ENCODE measurements around the gene BMX. TPM values are rescaled to one million over a fixed set of nuclear protein-coding genes. Genes with fewer than 3 reads are reported as not detected.

Gene BMX
- total and polyA plus RNA-seq, 2 donors (not counting 1 experiment from before 2014, with no cell fraction given), result not detected

- H3K9me3 ChIP-seq (ENCODE audit: control insufficient read depth, insufficient read depth, low read depth, low read length), result no peaks in the 10 kb centered on the region
- no peak overlapping the region for H3K4me3 ChIP-seq (replicated peaks in 1 of 4; ENCODE audit: control extremely low read depth in 1 of 4, insufficient read depth in 1 of 4, low read depth in 3 of 4, low read length in 4 of 4)
- H4K20me1 ChIP-seq (ENCODE audit: control insufficient read depth, extremely low read depth, insufficient read depth, low read length), result no peaks in the 10 kb centered on the region
- no peak overlapping the region for H3K4me2 ChIP-seq (ENCODE audit: extremely low read depth, insufficient read depth, low read length)
- no peaks in the 10 kb centered on the region for H3K27me3 ChIP-seq (ENCODE audit: control insufficient read depth, insufficient read depth, low read length)
- no peaks in the 10 kb centered on the region for H3K79me2 ChIP-seq (ENCODE audit: control insufficient read depth, insufficient read depth, low read length)
- no peak for DNase-seq (ENCODE audit: low read depth in 2 of 2)
- no peaks in the 10 kb centered on the region for H3K36me3 ChIP-seq (ENCODE audit: control insufficient read depth, insufficient read depth, low read length)
- H2AFZ ChIP-seq (ENCODE audit: low read length), result no peak overlapping the region
- H3K4me1 ChIP-seq (ENCODE audit: control insufficient read depth, extremely low read depth, insufficient read depth, low read length), result no peaks in the 10 kb centered on the region
- no peak overlapping the region for H3K9ac ChIP-seq (ENCODE audit: insufficient read depth, low read length)
- TF ChIP-seq EZH2 (IDR thresholded peaks at IDR 0.05; ENCODE audit: low read length, missing control alignments) (no peak), CTCF (conservative IDR thresholded peaks at IDR 0.05 in 1 of 2, IDR thresholded peaks at IDR 0.05 in 1 of 2; ENCODE audit: low read depth in 1 of 2, low read length in 2 of 2) (no peak)
- H3K27ac ChIP-seq (ENCODE audit: insufficient read depth, low read length), result no peak overlapping the region
Measured at GRCh38 chrX:15547356-15547755, 46.7 kb downstream of the BMX start.

- H3K4me1 ChIP-seq (ENCODE audit: control insufficient read depth, extremely low read depth, insufficient read depth, low read length), result no peaks in the 10 kb centered on the region
- no peaks in the 10 kb centered on the region for H3K27me3 ChIP-seq (ENCODE audit: control insufficient read depth, insufficient read depth, low read length)
- H4K20me1 ChIP-seq (ENCODE audit: control insufficient read depth, extremely low read depth, insufficient read depth, low read length), result no peaks in the 10 kb centered on the region
- no peak for DNase-seq (ENCODE audit: low read depth in 2 of 2)
- no peak overlapping the region for H2AFZ ChIP-seq (ENCODE audit: low read length)
- H3K9me3 ChIP-seq (ENCODE audit: control insufficient read depth, insufficient read depth, low read depth, low read length), result no peaks in the 10 kb centered on the region
- no peak overlapping the region for H3K27ac ChIP-seq (ENCODE audit: insufficient read depth, low read length)
- H3K79me2 ChIP-seq (ENCODE audit: control insufficient read depth, insufficient read depth, low read length), result no peaks in the 10 kb centered on the region
- TF ChIP-seq CTCF (conservative IDR thresholded peaks at IDR 0.05 in 1 of 2, IDR thresholded peaks at IDR 0.05 in 1 of 2; ENCODE audit: low read depth in 1 of 2, low read length in 2 of 2), result no peak
- TF ChIP-seq EZH2 (IDR thresholded peaks at IDR 0.05; ENCODE audit: low read length, missing control alignments), result no peak
- no peak overlapping the region for H3K4me3 ChIP-seq (replicated peaks in 1 of 4; ENCODE audit: control extremely low read depth in 1 of 4, insufficient read depth in 1 of 4, low read depth in 3 of 4, low read length in 4 of 4)
- H3K36me3 ChIP-seq (ENCODE audit: control insufficient read depth, insufficient read depth, low read length), result no peaks in the 10 kb centered on the region
- H3K9ac ChIP-seq (ENCODE audit: insufficient read depth, low read length), result no peak overlapping the region
- H3K4me2 ChIP-seq (ENCODE audit: extremely low read depth, insufficient read depth, low read length), result no peak overlapping the region
Measured at GRCh38 chrX:15549189-15550012, 48.8 kb downstream of the BMX start.

- DNase-seq (ENCODE audit: low read depth in 2 of 2), result no peak
- Histone ChIP-seq H3K9me3 (ENCODE audit: control insufficient read depth, insufficient read depth, low read depth, low read length) (no peaks in the 10 kb centered on the region), H4K20me1 (ENCODE audit: control insufficient read depth, extremely low read depth, insufficient read depth, low read length) (no peaks in the 10 kb centered on the region), H3K4me2 (ENCODE audit: extremely low read depth, insufficient read depth, low read length) (no peak overlapping the region), H3K27ac (ENCODE audit: insufficient read depth, low read length) (no peak overlapping the region), H3K27me3 (ENCODE audit: control insufficient read depth, insufficient read depth, low read length) (no peaks in the 10 kb centered on the region), H3K4me1 (ENCODE audit: control insufficient read depth, extremely low read depth, insufficient read depth, low read length) (no peaks in the 10 kb centered on the region), H3K36me3 (ENCODE audit: control insufficient read depth, insufficient read depth, low read length) (no peaks in the 10 kb centered on the region), H3K79me2 (ENCODE audit: control insufficient read depth, insufficient read depth, low read length) (no peaks in the 10 kb centered on the region), H3K4me3 (replicated peaks in 1 of 4; ENCODE audit: control extremely low read depth in 1 of 4, insufficient read depth in 1 of 4, low read depth in 3 of 4, low read length in 4 of 4) (no peak overlapping the region), H2AFZ (ENCODE audit: low read length) (no peak overlapping the region), H3K9ac (ENCODE audit: insufficient read depth, low read length) (no peak overlapping the region)
- no peak for TF ChIP-seq CTCF (conservative IDR thresholded peaks at IDR 0.05 in 1 of 2, IDR thresholded peaks at IDR 0.05 in 1 of 2; ENCODE audit: low read depth in 1 of 2, low read length in 2 of 2)
Measured at GRCh38 chrX:15559227-15559626, 58.6 kb downstream of the BMX start.
